ENCODE data around the gene GLYATL3. TPM values are rescaled to one million over a fixed set of nuclear protein-coding genes. Genes with fewer than 3 reads are reported as not detected.
A peak's percentile ranks its signal among the peaks of the same experiment; 100 is the strongest.

Gene GLYATL3
- total RNA-seq, 1 donor: not detected

DNA sequence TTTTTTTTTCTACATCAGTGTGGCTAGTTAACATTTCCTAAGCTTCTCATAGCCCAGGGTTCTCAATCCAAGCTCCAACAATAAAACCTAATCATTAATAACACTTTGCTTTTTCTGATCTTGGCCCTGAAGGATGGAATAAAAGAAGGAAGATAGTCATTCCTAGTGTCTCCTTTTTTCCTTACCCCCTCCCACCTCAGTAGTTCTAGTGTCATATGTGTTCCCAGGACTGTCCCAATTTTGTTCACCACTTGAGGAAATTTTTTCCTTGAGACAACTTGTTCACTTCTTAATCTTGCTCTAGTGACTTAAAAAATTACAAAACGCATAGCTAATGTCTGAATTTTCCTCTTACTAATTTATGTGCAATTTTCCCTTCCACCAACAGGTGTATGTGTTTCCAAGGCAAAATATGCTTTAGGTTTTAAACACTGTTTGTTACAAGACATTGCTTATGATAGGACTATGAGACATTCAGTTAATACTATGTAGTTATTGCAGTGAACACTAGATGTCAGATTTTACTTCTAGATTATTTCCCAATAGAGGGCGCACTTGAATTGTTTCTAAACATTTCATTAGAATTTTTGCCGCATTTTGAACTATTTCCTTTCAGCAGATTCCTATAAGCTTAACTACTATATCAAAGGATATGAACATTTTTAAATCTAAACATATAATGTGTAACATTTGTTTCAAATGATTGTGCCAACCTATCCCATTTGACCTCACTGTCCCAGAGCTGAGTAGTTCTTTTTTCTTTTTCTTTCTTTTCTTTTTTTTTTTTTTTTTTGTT lies 32.2 kb downstream of the GLYATL3 start:
- Histone ChIP-seq H2AFZ (ENCODE audit: low read length) (peak overlapping the region; percentile 36), H3K4me3 (ENCODE audit: insufficient read depth, low read length) (no peak overlapping the region), H3K79me2 (ENCODE audit: insufficient read depth, low read length) (no peaks in the 10 kb centered on the region), H3K27ac (ENCODE audit: low read depth, low read length) (no peak overlapping the region), H3K36me3 (ENCODE audit: insufficient read depth, low read length) (no peaks in the 10 kb centered on the region), H3K27me3 (ENCODE audit: insufficient read depth, low read length) (no peaks in the 10 kb centered on the region), H4K20me1 (ENCODE audit: insufficient read depth, low read length) (no peaks in the 10 kb centered on the region), H3K4me1 (ENCODE audit: insufficient read depth, low read length) (no peaks in the 10 kb centered on the region), H3K4me2 (ENCODE audit: insufficient read depth, low read length) (peak overlapping the region; percentile 64), H3K9me3 (ENCODE audit: low read depth, low read length) (no peaks in the 10 kb centered on the region)
- peak; percentile 73 for DNase-seq (ENCODE audit: insufficient read length, low spot score, missing footprints)
- TF ChIP-seq, protein P1, sequence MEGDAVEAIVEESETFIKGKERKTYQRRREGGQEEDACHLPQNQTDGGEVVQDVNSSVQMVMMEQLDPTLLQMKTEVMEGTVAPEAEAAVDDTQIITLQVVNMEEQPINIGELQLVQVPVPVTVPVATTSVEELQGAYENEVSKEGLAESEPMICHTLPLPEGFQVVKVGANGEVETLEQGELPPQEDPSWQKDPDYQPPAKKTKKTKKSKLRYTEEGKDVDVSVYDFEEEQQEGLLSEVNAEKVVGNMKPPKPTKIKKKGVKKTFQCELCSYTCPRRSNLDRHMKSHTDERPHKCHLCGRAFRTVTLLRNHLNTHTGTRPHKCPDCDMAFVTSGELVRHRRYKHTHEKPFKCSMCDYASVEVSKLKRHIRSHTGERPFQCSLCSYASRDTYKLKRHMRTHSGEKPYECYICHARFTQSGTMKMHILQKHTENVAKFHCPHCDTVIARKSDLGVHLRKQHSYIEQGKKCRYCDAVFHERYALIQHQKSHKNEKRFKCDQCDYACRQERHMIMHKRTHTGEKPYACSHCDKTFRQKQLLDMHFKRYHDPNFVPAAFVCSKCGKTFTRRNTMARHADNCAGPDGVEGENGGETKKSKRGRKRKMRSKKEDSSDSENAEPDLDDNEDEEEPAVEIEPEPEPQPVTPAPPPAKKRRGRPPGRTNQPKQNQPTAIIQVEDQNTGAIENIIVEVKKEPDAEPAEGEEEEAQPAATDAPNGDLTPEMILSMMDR (IDR thresholded peaks at IDR 0.05; ENCODE audit: extremely low read depth, low read depth, low read length): peak; percentile 85

DNA sequence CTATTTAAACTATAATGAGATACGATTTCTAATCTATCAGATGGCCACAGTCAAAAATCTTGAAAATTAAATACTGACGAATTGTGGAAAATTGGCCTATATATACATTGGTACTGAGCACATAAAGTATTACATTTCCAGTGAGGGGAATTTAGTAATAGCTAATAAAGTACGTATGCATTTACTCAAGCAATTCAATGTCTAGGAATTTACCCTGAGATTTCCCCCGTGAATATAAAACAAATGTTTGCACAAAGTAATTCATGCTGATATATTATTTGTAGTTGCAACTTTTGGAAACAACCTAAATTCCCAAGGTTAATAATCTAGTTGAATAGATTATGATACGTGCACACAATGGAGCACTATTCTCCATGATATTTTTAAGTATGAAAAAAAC lies 36.1 kb downstream of the GLYATL3 start:
- Histone ChIP-seq H3K79me2 (ENCODE audit: insufficient read depth, low read length) (no peaks in the 10 kb centered on the region), H3K9me3 (ENCODE audit: low read depth, low read length) (no peaks in the 10 kb centered on the region), H3K27me3 (ENCODE audit: insufficient read depth, low read length) (no peaks in the 10 kb centered on the region), H3K4me1 (ENCODE audit: insufficient read depth, low read length) (no peaks in the 10 kb centered on the region), H4K20me1 (ENCODE audit: insufficient read depth, low read length) (no peaks in the 10 kb centered on the region), H3K36me3 (ENCODE audit: insufficient read depth, low read length) (no peaks in the 10 kb centered on the region), H3K4me2 (ENCODE audit: insufficient read depth, low read length) (no peak overlapping the region), H3K27ac (ENCODE audit: low read depth, low read length) (no peak overlapping the region), H2AFZ (ENCODE audit: low read length) (no peak overlapping the region), H3K4me3 (ENCODE audit: insufficient read depth, low read length) (no peak overlapping the region)
- no peak for DNase-seq (ENCODE audit: insufficient read length, low spot score, missing footprints)
- TF ChIP-seq, protein P1 (IDR thresholded peaks at IDR 0.05; ENCODE audit: extremely low read depth, low read depth, low read length): no peak

DNA sequence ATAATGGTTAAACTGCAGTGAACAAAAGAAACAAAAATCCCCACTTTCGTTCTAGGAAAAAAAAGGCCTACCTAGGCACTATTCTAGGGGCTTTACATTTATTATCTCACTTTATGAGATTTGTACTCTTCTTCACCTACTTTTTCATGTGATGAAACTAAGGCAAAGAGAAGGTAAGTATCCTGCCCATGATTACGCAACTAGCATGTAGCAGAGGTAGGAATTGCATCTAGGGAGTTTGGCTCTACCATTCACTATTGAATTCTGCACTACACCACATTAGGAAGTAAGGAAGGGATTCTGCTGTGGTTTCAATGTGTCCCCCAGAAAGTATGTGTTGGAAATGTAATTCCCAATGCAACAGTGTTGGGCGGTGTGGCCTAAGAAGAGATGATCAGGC lies 39.4 kb downstream of the GLYATL3 start:
- Histone ChIP-seq H3K27ac (ENCODE audit: low read depth, low read length) (no peak overlapping the region), H3K4me3 (ENCODE audit: insufficient read depth, low read length) (no peak overlapping the region), H4K20me1 (ENCODE audit: insufficient read depth, low read length) (no peaks in the 10 kb centered on the region), H3K4me1 (ENCODE audit: insufficient read depth, low read length) (peaks cover 7% of the 10 kb centered on the region), H2AFZ (ENCODE audit: low read length) (no peak overlapping the region), H3K27me3 (ENCODE audit: insufficient read depth, low read length) (no peaks in the 10 kb centered on the region), H3K36me3 (ENCODE audit: insufficient read depth, low read length) (no peaks in the 10 kb centered on the region), H3K79me2 (ENCODE audit: insufficient read depth, low read length) (no peaks in the 10 kb centered on the region), H3K4me2 (ENCODE audit: insufficient read depth, low read length) (no peak overlapping the region), H3K9me3 (ENCODE audit: low read depth, low read length) (no peaks in the 10 kb centered on the region)
- no peak for DNase-seq (ENCODE audit: insufficient read length, low spot score, missing footprints)
- TF ChIP-seq, protein P1 (IDR thresholded peaks at IDR 0.05; ENCODE audit: extremely low read depth, low read depth, low read length): no peak

DNA sequence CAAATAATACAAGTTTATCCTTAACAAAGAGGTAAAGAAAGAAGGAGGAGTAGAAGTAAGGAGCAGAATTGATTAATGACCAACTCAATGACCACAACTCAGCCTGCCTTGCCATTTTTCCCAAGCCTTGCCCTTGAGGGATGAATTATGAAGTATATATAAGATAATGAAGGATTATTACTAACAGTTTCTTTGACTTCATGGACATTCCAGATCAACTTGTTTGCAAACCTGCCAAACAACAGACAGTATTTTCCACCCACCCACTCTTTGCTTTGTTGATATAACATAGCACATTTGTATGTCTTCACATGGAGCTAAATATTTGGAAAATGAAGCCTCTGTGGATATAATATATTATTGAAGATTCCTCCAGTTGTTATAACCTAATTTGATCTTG lies 40.9 kb downstream of the GLYATL3 start:
- Histone ChIP-seq H3K4me3 (ENCODE audit: insufficient read depth, low read length) (no peak overlapping the region), H3K36me3 (ENCODE audit: insufficient read depth, low read length) (no peaks in the 10 kb centered on the region), H3K9me3 (ENCODE audit: low read depth, low read length) (no peaks in the 10 kb centered on the region), H3K4me2 (ENCODE audit: insufficient read depth, low read length) (no peak overlapping the region), H3K79me2 (ENCODE audit: insufficient read depth, low read length) (no peaks in the 10 kb centered on the region), H2AFZ (ENCODE audit: low read length) (no peak overlapping the region), H3K4me1 (ENCODE audit: insufficient read depth, low read length) (peaks cover 7% of the 10 kb centered on the region), H3K27me3 (ENCODE audit: insufficient read depth, low read length) (no peaks in the 10 kb centered on the region), H3K27ac (ENCODE audit: low read depth, low read length) (no peak overlapping the region), H4K20me1 (ENCODE audit: insufficient read depth, low read length) (no peaks in the 10 kb centered on the region)
- TF ChIP-seq, protein P1 (IDR thresholded peaks at IDR 0.05; ENCODE audit: extremely low read depth, low read depth, low read length): no peak
- DNase-seq (ENCODE audit: insufficient read length, low spot score, missing footprints): no peak
